Stimulated activated CD8-positive, alpha-beta memory T cell treated with anti-CD3 and anti-CD28 coated beads, Interleukin-15, amount 100 ng/mL, for 24 hours (primary cell): ENCODE data around the gene BRD4.
A peak's percentile ranks its signal among the peaks of the same experiment; 100 is the strongest.
"Not testable (repeated sequence)": the region's sequence is repeated elsewhere in the genome, so short reads cannot be mapped to it uniquely, and the experiment has no call there.

Experiments used
- DNase-seq: peaks from one replicate; pipeline ENCODE4 v3.0.0-alpha.2; 2020; ENCODE audit warnings: low read depth

BRD4 gene

DNA sequence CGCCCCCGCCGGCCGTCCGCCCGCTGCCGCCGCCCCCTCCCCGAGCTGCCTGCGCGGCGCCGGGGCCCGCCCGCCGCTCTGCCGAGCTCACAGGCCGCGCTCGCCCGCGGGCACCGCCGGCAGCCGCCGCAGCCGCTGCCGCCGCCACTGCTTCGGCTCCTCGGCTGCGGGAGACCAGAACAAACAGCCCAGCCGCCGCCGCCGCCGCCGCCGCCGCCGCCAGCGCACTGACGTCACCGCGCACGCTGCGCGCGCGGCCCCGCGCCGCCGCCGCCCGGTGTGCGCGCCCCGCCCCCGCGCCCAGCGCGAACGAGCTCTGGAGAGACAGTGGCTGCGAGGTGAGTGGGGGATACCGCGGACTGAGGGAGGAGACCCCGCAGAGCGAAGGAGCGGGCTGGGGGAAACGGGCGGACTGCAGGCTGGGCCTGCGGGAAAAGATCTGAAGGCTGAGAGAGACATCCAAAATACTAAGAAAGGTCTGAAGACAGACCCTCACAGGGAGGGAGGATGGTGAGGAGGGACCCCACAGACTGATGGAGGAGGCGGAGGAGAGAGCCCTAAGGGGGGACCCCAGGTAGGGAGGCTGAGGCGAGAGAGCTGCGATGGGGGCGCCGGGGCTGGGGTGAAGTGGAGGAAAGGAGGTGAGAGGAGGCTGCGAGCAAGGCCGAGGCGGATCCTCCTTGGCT lies at the start of gene BRD4:
Gene BRD4, minus strand, starts transcription at position 229 of the 686 bp plus-strand sequence. CDS start 59,440 bp downstream, outside the sequence.
- DNase-seq: peak; percentile 66

DNA sequence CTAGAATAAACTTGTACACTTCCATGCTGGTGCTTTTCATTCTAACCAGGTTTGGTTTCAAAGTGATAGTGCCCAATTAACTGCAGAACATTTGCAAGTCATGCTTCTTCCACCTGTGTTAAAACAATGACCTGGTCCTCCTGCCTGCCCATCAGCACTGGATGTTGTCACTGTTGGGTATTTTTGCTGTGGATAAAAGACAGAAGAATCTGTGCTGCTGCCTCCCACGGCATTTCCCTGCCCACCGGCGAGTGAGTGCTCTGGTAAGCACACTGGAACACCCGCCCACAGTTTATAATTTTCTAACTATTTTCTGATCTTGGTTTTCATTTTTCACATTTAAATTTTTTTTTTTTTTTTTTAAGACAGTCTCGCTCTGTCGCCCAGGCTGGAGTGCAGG lies 49.5 kb upstream of the BRD4 start:
- DNase-seq: no peak

DNA sequence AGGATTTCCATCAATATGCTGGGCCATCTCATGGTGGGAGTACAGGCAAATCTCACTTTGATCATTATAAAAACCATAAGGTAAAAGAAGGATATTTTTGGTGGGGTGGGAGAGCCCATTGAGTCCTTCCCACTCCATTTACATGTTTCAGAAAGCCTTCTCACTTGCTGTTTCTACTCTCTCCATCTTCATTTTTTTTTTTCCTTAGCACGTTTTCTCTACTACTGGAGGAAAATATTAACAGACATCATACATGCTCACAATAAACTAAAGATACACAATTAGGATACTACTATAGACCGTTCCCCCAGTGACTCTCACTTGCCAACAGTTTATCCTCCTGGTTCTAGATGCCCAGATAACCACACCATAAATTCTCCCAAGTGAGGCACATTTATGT lies 49.1 kb upstream of the BRD4 start:
- DNase-seq: no peak

DNA sequence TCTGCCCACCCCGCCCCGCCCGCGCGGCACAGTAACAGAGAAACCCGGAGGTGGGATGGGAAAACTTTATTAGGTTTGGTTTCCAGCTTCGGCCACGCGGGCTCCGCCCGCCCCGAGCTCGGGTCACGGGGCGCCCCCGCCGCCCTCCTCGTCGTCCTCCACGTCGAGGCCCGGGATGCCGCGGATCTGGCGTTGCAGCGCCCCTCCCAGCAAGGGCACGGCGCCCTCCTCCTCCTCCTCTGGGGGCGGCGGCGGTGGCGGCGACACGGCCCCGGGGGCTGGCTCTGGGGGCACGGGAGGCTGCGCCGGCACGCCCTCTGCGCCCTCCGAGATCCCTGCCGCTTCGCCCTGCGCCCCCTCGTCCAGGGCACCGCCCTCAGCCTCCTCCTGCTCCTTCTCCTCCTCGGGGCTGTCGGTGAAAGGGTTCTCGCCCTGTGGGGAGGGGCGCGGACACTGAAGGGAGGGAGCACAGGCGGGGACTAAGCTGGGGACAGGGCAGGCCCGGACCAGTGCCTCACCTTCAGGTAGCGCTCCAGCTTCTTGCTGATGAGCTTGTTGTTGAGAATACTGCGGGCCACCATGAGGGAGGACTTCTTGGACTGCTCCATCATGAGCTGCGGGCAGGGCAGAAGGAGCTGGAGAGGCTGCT lies 47.8 kb upstream of the BRD4 start:
- DNase-seq: no peak

DNA sequence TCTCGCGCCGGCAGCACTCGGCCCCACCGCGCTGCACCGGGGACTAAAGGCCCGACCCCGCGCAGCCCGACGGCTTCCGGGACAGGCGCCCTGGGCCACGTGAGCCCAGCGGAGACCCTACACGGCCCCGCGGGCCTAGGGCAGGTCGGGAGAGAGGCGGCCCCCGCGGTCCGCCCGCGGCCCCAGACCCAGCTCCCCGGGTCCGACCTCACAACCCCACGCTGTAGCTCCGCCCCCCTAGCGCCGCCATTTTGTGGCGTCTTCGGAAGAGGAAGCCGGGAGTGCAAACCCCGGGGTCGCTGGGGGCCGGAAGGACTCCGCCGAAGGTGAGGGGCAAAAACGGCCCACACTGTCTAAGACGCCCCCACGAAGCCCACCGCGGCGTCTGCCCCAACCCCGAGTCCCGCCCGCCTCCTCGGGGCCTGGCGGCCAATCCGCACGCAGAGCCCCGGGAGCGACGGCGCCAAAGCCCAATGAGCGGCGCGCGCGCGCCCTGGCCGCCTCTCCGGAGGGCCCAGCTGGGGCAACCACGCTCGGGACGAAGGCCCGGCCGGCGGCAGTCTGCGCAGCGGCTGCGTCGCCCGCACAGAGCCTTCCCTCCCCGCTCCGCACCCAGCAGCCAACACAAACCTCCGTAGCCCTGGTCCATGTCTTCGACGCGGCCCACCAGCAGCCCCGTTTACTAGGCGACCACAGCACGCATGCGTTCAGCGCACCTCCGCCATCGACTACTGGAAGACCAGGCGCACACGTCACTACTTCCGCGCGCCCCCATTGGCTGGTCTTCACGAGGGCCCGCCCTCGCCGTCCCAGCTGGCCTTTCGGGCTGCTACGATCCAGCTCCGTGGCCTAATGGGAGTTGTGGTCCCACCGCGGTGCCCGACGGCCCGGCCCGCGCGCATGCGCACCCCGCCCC lies 47.0 kb upstream of the BRD4 start, which contains the start of gene AKAP8:
Gene AKAP8, minus strand, starts transcription at position 705 of the 916 bp plus-strand sequence. Its CDS starts 56 bp downstream, at position 649.
- DNase-seq: peak; percentile 97

DNA sequence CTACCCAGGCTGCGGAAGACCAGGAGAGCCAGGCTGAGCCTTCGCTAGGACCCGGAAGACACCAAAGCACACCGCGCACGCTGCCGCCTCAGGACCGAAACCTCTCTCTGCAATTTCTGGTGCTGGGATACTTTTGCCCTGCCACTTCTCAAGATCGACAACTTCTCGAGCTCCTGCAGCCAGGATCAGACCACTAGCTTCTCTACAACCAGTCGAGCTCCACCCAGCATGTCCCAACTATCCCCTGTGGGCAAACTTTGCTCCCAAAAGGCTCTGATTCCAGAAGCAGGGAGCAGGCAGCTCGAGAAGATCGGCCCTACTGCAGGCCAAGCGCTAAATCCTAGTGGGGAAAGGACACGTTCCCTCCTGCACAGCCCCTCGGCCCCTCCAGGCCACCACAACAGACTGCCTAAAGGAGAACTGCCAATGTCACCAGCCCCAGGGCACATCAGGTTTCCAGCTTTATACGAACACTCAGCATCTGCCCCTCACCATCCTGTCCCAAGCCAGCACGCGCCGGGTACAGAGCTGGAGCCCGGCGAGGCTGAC lies 46.3 kb upstream of the BRD4 start:
- DNase-seq: peak; percentile 18

DNA sequence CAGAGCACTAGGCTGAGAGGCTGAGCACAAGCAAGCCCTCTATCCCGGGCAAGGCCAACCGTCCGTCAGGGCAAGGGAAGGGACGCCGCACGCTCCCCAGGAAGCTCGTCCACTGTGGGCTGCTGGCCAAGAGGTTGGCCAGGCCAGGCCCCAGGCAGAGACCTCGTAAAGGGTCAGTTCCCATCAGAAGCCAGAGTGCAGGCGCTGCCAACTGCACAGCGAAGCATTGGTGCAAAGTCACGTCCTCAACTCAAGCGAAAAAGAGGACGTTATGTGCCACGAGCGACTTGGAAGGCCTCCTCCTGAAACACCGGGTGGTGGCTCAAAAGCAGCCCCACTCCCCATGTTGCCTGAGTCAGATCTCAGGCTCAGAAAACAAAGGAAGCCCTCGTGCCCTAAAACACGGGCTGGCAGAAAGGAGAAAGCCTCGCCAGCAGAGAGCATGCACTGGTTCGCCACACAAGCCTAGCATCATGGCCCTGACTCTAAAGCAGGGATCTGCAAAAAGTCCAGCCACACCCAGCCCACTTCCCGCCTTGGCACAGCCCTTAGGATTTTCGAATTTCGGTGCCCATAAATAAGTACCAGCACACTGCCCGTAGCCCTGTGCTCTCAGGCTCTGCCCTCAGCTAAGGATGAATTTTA lies 42.6 kb upstream of the BRD4 start:
- no peak for DNase-seq

DNA sequence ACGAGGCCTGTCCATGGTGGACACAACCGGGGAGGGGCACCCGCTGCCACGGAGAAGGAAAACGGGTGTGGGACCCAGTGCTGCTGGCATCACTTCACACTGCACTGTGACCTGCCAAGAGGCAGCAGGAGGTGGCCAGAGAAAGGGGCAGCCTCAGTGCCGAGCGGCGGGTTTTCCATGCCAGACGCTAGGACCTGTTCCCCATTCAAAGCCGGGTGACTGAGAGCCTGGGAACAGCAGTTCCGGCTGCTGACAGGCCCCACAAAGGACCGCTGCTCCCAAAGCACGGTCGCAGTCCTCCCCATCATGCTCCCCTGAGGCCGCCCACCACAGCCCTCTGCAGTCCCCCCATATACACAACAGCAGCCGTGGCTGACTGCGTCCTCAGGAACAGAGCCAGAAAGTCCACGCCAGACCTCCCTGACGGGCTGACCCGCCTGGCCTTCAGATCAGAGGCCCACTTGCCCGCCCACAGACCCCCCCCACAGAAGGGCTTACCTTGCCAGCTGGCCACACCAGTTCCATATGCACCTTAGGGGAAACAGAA lies 41.8 kb upstream of the BRD4 start:
- DNase-seq: no peak

DNA sequence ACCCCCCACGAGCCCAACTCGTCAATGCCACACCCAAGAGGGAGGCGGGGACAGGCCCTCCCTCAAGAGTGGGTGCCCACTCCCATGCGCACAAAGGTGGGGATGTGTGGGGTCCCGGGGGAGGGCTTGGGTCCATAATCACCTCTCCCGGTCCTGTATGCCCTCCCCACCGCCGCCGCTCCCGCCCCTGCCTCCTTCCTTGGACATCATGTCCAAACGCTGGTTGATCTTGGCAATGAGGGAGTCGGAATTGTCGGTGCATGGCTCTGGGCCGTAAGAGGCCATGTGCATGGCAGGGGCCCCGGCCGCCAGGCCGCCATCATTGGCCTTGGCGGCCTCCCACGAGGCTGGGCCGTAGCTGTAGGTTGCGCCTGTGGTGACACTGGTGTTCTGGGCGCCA lies 41.3 kb upstream of the BRD4 start:
- no peak for DNase-seq

DNA sequence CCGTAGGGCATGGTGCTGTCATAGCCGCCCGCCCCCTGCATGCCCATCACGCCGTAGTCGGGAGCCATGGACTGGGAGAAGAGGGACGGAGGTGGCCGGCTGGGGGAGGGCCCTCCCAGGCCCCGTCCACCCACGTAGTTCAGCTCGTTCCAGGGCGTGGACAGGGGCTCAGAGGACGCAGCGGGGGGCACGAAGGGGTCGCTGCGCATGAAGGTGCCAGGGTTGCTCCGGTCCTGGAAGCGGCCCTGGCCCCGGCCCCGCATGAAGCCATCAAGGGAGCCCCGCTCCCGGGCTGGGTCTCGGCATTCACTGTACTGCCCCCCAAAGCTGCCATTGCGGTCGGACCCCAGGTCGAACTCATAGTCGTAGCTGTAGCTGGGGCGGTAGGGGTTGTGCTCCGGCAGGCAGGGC lies 40.6 kb upstream of the BRD4 start:
- no peak for DNase-seq

DNA sequence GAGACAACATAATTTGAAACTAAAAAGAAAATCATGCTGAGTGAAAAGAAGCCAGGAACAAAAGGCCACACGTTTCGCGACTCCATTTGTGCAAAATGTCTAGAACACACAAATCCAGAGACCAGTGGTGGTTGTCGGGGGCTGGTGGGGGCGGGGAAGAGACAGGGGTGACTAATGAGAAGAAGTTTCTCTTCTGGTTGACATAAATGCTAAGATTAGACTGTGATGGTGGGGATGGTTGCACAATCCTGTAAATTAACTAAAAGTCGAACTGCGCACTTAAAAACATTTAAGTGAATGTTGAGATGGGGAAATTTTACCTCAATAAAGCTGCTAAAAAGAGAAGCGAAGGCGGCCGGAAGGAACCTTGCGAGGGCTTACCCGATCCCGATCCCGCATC lies 40.1 kb upstream of the BRD4 start:
- DNase-seq: no peak

DNA sequence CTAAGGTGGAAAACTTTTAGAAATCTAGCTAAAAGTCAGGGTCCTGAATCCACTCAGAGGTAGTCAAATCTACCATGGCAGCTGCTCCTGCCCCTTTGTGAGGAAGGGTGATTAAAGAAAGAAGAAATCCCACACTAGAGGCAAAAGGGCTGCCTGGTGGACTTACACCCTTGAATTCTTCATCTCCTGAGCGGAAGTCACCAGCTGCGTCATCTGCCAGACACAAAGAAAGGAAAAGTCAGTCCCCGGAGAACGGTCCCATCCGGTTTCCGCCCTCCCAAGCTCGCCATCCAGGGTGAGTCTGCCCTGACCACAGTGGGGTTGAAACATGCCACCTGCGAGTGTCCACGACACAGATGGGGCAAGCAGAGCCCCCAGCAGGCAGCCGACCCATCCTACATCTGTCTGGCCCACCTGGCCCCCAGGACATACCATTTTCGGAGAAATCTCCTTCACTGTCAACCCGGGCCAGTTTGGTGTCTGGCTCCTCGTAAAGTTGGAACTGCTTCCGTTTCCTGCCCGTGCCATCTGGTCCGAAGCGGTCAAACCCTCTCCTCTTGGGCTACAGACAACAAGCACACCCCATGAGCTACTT lies 39.5 kb upstream of the BRD4 start:
- DNase-seq: no peak

DNA sequence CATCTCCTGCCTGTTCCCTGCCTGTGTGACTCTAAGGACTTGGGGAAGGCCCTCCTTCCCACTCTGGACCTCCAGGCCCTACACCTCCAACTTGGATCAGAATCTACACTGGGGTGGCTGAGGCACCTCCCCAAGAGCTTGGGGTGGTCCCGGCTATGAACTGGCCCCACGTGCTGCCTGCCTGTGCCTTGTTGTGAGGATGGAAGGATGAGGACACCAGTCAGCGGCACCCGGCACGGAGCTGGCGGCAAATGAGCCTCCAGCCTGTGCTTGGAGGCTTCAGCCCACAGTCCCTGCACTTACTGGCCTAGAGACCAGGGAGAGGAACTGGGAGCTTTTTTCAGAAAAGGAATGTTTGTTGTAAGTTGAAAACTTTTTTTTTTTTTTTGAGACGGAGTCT lies 38.8 kb upstream of the BRD4 start:
- DNase-seq: no peak

DNA sequence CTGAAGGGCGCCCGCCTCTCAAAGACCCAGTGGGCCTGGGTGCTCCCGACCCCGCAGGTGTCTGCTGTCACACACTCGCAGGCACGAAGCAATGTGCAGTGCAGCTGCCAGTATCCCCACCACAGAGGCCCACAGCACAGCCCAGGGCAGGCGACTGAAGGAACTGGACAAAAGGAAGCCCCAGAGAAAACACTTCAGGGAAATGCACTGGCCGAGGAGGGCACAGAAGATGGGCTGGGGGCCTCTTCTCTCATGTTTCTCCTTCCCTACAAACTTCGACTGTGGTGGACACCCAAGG lies 37.2 kb upstream of the BRD4 start:
- DNase-seq: no peak

DNA sequence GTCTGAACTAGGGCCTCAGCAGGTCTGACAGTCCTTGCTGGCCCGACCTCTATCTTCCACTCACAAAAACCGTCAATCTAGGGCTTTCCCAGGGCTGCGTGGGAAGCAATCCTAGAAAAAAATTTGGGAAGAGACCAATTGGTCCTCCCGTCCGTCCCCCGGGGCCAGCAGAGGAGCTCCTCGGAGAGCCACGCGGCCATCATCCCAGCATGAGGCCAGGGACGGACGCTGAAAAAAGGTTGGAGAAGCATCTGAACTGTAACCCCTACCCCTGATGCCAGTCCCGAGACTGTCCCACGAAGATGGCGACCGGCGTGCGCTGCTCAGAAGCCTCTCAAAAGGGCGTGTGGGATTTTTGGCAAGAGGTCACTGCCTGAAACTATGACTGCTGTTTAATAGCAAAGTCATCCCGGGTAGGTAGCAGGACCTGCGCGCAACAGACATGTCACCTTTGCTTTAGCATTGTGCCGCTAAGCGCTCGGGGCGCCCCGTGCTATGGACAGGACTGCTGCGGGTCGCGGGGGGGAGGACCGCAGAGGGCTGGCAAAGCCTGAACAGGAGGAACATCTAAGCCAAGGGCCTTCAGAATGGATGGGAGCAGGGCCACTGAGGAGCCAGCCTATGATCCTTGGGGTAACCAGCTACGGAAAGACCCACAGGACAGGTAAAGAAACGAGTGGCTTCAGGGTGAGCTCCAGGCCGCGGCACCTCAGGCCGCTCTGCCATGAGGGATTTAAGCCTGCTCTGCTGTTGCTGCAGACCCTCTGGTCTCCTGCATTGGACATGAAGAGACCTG lies 36.7 kb upstream of the BRD4 start:
- no peak for DNase-seq

DNA sequence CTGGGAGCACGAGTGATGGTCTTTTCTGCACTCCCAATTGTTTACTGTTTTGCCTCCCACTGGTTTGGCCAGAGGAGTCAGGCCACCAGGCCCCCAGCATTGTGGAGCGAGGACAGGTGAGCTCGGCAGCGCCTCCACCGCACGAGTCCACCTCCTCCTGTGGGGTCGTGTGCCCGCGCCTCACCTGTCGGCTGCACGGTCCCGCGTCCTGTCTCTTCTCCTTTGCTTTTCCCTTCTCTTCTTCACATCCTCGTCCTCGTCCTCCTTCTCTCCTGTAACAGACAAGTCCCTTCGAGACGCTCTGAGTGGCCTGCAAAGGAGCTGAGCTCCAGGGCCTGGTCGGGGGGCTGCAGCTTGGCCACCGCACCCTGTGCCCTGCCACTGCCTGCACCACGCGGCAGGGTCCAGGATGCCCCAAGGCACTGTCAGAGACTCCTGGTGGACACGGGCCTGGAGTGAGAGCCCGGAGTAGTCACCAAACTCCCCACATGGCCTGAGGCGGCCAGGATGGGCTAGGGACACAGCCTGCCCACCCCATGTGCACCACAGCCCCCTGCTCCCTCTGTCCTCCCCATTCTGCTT lies 35.8 kb upstream of the BRD4 start:
- DNase-seq: no peak

DNA sequence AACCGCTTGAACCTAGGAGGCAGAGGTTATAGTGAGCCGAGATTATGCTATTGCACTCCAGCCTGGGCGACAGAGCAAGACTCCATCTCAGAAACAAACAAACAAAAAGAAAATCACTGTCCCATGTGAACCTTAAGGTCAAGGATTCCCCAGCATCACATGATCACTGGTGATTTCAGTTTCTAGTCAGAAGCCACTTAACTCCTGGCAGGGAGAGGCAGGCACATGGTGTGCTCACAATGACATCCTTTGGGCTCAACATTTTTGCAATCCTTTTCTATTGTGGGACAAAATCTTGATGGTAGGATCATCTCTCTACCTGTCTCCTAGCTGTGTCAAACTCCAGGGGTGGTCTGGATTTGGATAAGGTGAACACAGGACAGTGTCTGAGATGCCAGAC lies 35.1 kb upstream of the BRD4 start:
- no peak for DNase-seq

DNA sequence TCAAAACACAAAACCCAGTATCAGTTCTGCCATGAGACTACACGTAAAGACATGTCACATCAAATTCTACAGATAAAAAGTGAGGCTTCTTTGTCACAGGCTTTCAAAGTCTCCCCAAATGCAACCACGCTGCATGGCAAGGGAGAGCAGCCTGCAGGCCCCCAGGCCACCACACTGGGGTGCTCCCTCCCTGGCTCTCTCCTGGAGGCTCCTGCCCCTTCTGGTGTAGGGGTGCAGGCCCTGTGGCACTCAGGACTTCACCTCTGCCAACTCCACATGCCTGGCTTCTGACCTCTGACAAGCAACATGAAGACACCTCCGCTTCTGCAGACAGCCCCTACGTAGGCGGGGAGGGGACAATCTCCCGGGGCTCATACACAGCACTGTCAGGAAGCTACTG lies 32.9 kb upstream of the BRD4 start:
- no peak for DNase-seq

DNA sequence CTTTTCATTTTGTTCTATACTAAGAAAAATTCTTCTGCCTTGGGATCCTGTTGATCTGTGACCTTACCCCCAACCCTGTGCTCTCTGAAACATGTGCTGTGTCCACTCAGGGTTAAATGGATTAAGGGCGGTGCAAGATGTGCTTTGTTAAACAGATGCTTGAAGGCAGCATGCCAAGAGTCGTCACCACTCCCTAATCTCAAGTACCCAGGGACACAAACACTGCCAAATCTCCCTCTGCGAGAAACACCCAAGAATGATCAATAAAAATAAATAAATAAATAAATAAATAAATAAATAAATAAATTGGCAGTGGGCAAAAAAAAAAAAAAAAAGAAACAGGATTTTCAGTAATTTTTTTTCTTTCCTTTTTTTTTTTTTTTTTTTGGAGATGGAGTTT lies 31.5 kb upstream of the BRD4 start:
- not testable (repeated sequence) for DNase-seq

DNA sequence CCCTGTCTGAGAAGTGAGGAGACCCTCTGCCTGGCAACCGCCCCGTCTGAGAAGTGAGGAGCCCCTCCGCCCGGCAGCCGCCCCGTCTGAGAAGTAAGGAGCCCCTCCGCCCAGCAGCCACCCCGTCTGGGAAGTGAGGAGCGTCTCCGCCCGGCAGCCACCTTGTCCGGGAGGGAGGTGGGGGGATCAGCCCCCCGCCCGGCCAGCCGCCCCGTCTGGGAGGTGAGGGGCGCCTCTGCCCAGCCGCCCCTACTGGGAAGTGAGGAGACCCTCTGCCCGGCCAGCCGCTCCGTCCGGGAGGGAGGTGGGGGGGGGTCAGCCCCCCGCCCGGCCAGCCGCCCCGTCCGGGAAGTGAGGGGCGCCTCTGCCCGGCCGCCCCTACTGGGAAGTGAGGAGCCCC lies 30.7 kb upstream of the BRD4 start:
- DNase-seq: not testable (repeated sequence)
